ENCODE measurements around the gene BRF1. TPM values are rescaled to one million over a fixed set of nuclear protein-coding genes. Genes with fewer than 3 reads are reported as not detected.

BRF1 gene
- total and polyA plus RNA-seq, 2 of the 8 experiments (the other 6 are each of a cell fraction or from before 2014, with no cell fraction given) = 7.7 to 18.3 TPM

- Histone ChIP-seq H2BK20ac (ENCODE audit: low read length) (no peak overlapping the region), H4K8ac (ENCODE audit: extremely low read depth, insufficient read depth, low read length) (no peak overlapping the region), H3K4me3 (ENCODE audit: extremely low read depth in 1 of 4, insufficient read depth in 2 of 4, low read depth in 3 of 4, low read length in 4 of 4) (no peak overlapping the region), H3K14ac (ENCODE audit: insufficient read length) (no peak overlapping the region), H3K36me3 (ENCODE audit: control insufficient read depth in 2 of 4, insufficient read depth in 4 of 4, low read length in 3 of 4) (no peaks in the 10 kb centered on the region), H3K56ac (replicated peaks; ENCODE audit: insufficient read length, low read depth, low read length) (no peak overlapping the region), H3K27ac (ENCODE audit: low read depth, low read length) (no peak overlapping the region), H3K79me1 (ENCODE audit: low read depth, low read length) (peaks cover 3% of the 10 kb centered on the region; the same call in 1 of the 2 replicates), H3K23me2 (ENCODE audit: low read depth, low read length) (peaks cover 4% of the 10 kb centered on the region; the same call in 1 of the 2 replicates), H2BK12ac (ENCODE audit: low read depth, low read length) (peak overlapping the region; percentile 18; the same call in 1 of the 2 replicates), H3K27me3 (replicated peaks in 1 of 4; ENCODE audit: control insufficient read depth in 3 of 4, extremely low read depth in 1 of 4, insufficient read depth in 3 of 4, low read length in 3 of 4) (peaks cover 0 to 7% (median 5%) of the 10 kb centered on the region in 4 experiments; a peak in 4 of 7 replicates), H3K18ac (ENCODE audit: extremely low read depth, low read length) (no peak overlapping the region), H2AFZ (ENCODE audit: low read length) (no peak overlapping the region), H3K23ac (ENCODE audit: insufficient read length) (no peak overlapping the region), H3K79me2 (ENCODE audit: control insufficient read depth in 1 of 2, insufficient read depth in 2 of 2, low read length in 2 of 2) (peaks cover 0 to 5% of the 10 kb centered on the region in 2 experiments; a peak in 1 of 4 replicates), H2BK5ac (ENCODE audit: low read depth, low read length) (no peak overlapping the region), H3K4ac (replicated peaks; ENCODE audit: insufficient read length, low read depth, low read length) (no peak overlapping the region), H4K5ac (ENCODE audit: insufficient read length, low read depth, low read length) (no peak overlapping the region), H2BK15ac (ENCODE audit: low read length) (no peak overlapping the region), H4K20me1 (replicated peaks in 1 of 2; ENCODE audit: control insufficient read depth in 1 of 2, insufficient read depth in 2 of 2, low read length in 2 of 2) (peaks cover 3 to 7% of the 10 kb centered on the region in 2 experiments), H3K9me3 (ENCODE audit: insufficient read depth in 2 of 2, low read depth in 1 of 2, low read length in 1 of 2) (no peaks in the 10 kb centered on the region), H3K4me1 (replicated peaks in 1 of 4; ENCODE audit: control insufficient read depth in 3 of 4, insufficient read depth in 4 of 4, low read length in 3 of 4) (peaks cover 2 to 12% (median 10%) of the 10 kb centered on the region in 4 experiments), H3K4me2 (ENCODE audit: insufficient read depth in 1 of 2, low read depth in 2 of 2, low read length in 2 of 2) (no peak overlapping the region), H2BK120ac (replicated peaks; ENCODE audit: low read depth, low read length) (no peak overlapping the region), H2AK5ac (ENCODE audit: low read depth, low read length) (no peak overlapping the region), H3K9ac (replicated peaks in 1 of 4; ENCODE audit: extremely low read depth in 1 of 4, low read depth in 3 of 4, low read length in 3 of 4) (no peak overlapping the region), H4K91ac (replicated peaks; ENCODE audit: insufficient read length, low read length) (no peak overlapping the region)
- DNase-seq (ENCODE audit: low read depth in 1 of 2, low spot score in 2 of 2) = no peak
- TF ChIP-seq RNF2 (IDR thresholded peaks at IDR 0.05; ENCODE audit: borderline replicate concordance, low read depth, low read length, missing control alignments, poor library complexity, severe bottlenecking) = no peak
- no peak for TF ChIP-seq TBP (IDR thresholded peaks at IDR 0.05; ENCODE audit: low read depth, low read length)
- TF ChIP-seq CREB1 (IDR thresholded peaks at IDR 0.05) = no peak
- no peak for TF ChIP-seq RAD21 (IDR thresholded peaks at IDR 0.05 in 1 of 2, conservative IDR thresholded peaks at IDR 0.05 in 1 of 2; ENCODE audit: low read depth in 2 of 2, low read length in 2 of 2)
- TF ChIP-seq CBX5 (IDR thresholded peaks at IDR 0.05; ENCODE audit: low read depth, low read length) = no peak
- TF ChIP-seq EGR1 (IDR thresholded peaks at IDR 0.05; ENCODE audit: borderline replicate concordance, low read depth, low read length) = no peak
- no peak for TF ChIP-seq POLR2AphosphoS5 (IDR thresholded peaks at IDR 0.05; ENCODE audit: low read depth, low read length)
- no peak for TF ChIP-seq RXRA (IDR thresholded peaks at IDR 0.05; ENCODE audit: insufficient read depth, low read depth, low read length)
- TF ChIP-seq PHF8 (conservative IDR thresholded peaks at IDR 0.05; ENCODE audit: low read depth, low read length) = no peak
- no peak for TF ChIP-seq TCF12 (IDR thresholded peaks at IDR 0.05; ENCODE audit: low read depth, low read length)
- no peak for TF ChIP-seq SIX5 (IDR thresholded peaks at IDR 0.05; ENCODE audit: low read depth, low read length)
- ChIA-PET CTCF (ENCODE audit: partially characterized antibody) (interaction anchor here (1.4 to 1.6 kb wide), 2 partner anchors 25 to 30 kb away, joined by 3 read pairs; no protein-coding TSS in a partner anchor), POLR2A (ENCODE audit: partially characterized antibody) (no interaction called here)
- WGBS, 2 experiments (ENCODE audit: extremely low coverage in 1 of 2, insufficient coverage in 1 of 2, insufficient read length in 1 of 2, insufficient replicate concordance in 2 of 2, low coverage in 1 of 2, low lambda C conversion rate in 2 of 2, missing lambda C conversion rate in 1 of 2) = 81% methylated on average over 9 of the region's 9 CpGs; no CpG with 5 or more reads in 1 of the 2 experiments
- FAIRE-seq = no peak
Observed at GRCh38 chr14:105304565-105304964, 3.8 kb upstream of the BRF1 start.
